ENCODE results near the gene AGAP5. TPM values are rescaled to one million over a fixed set of nuclear protein-coding genes. Genes with fewer than 3 reads are reported as not detected.

Gene AGAP5
- polyA plus RNA-seq, 1 donor: 14.6 TPM

DNA sequence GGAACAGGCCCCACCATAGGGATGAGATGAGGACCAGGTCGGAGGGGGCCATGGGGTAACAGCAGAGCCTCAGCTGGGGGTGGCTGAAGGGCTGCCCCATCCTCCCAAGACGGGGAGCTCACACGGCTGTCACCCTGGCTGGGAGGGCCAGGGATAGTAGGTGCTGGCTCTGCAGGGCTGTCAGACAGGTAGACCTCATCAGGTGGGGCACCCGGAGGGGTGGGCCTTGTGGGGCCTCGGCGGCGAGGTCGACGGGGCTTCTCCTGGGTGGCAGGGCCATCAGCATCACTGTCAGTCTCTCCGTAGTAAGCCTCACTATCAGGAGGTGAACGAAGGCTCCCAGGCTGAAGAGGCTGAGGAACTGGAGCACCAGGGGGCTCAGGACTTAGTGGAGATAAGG, 44.7 kb downstream of the AGAP5 start:
- DNase-seq: no peak

DNA sequence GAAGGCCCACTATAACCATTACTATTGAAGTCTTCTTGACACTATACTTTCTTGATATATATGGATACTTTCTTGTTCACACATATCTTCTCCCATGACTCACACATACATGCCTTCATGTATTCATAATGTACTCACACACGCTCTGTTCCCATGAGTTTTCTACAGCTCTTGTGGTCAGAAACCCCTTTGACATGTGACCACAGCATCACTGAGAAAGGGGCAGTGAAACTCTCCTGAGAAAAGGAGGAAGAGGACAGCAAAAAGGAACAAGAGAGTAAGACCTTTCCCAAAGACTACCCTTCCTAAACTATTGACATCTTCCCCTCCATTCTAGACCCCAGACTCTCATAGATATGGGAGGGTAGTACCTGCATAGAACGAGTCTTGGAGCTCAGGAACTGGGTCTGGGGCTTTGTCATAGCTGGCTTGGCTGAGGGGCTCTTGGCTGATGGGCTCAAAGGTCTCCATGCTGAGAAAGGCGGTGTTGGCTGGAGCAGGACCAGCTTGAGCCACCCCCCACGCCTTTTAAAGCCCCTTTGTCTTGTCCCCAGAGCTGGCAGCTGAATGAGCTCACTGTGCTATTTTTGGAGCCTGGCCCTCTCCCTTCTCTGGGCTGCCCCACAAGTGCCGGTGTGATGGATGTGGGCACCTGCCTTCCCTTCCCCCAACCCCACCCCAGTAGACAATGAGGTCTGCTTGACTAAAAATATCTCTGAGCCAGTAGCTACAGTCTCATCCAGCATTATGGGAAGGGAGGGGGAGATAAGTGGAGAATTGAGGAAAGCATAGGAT, 47.2 kb downstream of the AGAP5 start:
- no peak for DNase-seq

DNA sequence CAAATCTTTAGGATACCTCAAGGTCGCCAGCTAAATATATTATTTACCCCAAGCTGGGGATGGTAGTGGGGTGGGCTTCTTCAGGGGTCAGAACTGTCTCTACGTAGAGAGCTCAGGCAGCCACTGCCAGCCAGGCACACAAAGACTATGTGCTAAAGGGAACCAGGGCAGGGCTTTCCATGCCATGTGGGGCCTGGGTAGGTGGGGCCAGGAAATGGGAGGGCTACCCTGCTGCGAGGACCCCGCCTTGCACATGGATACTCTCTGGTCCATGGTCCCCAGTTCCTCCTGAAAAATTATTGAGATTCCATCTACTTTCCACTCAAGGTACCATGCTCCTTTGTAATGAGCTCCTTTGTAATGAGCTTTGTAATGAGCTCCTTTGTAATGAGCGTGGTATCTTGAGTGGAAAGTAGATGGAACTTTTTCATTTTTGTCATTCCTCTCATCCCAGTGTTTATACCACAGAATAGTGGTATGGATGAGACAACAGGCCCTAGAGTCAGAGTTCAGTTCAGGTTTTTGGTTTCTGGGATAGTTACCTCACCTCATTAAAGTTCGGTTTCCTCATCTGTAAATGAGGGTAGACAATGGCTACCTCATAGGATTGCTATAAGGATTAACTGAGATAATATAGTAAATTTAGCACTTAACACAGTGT, 47.9 kb downstream of the AGAP5 start:
- no peak for DNase-seq

DNA sequence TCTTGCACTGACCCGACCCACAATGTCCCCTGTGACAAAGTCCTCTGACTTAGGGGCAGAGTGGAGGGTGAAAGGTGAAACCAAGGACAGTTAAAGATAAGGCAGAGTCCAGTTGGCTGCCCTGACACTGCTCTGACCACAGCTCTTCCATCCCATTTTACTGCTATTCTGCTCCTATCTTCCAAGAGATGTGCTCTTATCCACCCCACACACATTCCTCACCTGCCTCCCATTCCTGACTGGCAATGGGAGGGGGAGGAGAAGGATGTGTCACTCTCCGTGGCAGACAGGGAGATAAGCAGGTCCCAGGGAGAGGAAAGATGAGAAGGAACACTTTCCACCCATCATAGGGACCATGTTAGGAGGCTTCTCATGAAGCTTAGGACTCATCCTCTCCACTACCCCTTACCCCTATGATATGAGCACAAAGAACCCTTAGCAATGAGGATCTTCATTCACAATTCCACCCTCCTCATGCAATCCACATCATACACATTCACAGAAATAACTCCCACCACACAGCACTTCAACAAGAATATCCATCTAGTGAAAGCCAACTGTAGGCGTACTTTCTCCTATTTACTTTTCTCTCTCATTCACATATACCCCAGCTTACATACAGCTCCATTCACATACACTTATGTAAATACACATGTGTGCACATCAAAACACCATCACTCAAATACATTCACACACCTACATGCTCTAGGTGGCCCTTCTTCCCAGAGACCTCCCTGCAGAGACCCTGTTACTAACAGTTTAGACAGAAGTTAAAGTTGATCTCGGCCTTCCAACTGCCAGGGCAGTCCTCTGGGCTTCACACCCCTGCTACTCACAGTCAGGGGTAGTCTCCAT, 48.7 kb downstream of the AGAP5 start:
- no peak for DNase-seq

DNA sequence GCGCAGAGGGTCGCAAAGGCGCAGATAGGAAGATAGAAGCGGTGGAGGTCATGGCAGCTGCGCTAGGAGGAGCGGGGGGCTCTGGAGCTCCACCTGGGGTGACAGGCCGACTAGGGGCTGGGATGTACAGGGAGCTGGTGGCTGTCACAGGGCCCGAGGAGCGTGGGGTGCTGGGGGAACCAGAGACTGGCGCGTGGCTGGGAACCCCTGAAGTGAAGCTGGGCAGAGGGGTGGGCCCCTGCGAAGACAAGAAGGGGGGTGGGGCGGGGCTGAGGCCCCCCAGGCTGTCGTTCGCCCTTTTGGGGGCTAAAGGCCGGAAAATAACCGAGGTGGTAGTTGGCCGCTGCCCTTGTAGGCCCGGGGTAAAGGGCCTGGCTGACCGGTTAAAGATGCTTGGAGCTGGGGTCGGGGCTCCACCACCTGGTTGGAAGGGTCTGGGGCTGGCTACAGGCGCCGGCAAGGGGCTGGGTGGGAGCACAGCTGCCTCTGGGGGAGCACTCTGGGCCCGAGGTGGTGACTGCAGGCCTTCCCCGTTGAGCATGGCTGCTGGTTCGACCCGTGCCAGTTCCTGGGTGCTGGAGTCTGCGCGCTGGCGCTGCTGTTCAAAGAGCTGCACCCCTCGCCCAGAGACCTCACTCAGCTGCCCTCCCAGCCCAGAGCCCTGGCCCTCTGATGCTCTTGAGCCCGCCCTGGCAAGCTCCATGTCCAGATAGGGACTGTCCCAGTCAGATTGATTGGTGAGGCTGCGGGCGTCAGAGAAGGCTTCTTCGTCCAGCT, 49.8 kb downstream of the AGAP5 start:
- no peak for DNase-seq

DNA sequence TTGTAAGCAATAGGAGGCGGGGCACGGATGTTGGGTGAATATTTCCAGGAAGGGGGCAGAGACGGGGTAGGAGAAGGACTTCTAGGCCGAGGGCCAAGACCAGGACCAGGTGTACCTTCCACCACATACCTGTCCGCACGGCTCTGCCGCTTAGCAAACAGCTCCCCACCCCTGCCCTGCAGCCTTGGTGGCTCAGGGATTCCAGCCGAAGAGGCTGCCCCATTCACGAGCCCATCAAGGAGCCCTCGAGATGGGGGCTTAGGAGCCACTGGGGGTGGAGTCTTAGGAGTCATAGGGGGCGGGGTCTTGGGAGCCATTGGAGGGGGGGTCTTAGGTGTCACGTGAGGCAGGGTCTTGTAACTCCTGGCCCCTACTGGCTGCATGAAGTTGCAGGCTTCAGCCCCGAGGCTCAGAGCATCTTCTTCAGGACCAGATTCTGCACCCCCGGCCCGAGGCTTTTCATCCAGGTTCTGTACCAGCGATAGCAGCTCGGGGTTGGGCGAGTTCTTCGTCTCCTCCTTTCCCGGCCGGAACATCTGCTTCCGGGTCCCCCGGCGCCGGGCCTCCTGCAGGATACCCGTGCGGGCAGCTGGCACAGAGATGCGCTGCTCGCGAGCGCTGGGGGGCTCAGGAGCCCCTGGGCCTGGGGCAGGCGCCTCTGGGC, 50.6 kb downstream of the AGAP5 start:
- DNase-seq: peak; percentile 57

DNA sequence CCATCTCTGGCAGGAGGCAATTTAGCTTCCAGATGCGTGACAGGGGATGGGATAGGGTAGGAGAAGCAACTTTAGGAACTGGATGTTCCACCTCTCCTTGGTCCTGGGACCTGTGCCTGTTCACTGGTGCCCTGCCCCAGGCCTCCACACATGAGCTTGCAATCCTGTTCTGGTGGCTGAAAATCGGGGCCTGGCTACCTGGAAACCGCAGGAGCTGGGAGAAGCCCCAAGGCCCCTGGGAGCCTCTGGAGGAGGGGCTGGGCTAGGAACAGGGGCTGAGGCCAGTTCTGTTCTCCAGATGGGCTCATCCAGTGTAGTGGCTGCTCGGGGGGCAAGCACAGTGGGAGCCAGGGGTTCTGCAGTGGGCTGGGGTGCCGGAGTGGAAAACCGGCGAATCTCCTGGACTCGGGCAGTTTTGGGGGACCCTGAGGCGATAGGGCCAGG, 51.3 kb downstream of the AGAP5 start:
- DNase-seq: no peak

DNA sequence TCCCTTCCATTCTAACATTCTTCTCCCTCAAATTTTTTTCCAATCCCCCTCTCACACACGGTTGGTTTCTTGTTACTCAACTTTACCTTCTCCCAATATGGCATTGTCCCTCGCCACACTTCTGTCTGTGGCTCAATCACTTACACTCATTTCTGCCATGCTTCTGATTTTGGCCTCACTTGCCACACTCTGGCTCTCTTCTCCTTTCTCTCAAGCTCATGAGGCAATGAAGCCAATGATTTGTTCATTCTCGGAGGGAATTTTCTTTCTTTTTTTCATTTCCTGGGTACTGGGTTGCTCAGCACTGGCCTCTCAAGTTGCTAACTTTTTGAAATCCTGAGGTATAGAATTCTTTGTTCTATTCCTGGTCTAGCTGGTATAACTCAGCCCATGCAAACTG, 52.7 kb downstream of the AGAP5 start:
- DNase-seq: no peak

DNA sequence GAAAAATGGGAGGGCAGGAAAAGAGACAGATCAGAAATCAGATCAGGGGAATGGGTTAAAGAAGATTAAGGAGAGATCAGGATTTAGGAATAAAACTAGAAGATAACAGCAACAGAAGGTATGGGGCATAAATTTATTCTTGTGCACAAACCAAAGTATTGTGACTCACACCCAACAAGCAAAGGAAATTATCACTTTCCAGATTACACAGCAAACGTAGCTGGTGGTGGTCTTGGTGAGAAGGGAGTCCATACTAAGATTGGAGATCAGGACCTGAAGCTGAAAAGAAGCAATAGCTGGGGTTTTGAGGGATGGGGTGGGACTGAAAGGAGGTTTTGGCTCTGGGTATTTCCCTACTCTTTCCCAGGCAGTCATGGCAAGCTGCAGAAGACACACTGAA, 53.1 kb downstream of the AGAP5 start:
- DNase-seq: no peak

DNA sequence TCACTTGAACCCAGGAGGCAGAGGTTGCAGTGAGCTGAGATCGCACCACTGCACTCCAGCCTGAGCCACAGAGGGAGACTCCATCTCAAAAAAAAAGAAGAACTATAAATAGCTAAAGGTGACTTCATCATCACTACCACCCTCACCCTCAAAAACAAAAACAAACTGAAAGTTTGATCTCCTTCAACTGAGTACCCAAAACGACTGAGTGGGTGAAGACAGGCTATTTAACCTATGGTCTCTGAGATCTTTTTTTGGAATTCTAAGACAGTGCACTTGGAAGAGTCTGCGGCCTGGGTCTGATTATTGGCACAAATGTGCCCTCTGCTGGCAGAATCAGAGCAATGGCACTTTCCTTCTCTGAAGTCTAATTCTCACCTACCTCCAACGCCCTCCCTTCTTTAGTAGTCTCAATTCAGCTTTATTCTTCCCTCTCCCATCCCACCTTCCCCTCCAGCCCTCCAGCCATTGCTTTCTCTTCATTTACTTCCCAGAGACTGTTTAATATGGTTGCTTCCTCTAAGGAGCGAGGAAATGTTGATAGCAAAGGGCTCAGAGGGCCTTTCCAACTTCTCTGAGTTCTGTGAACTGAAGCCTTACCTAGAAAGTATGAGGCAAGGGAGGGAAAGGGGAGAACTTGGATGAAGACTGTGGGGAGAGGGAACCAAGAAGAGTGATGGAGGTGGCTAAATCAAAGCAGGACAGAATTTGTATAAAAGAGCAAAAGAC, 53.7 kb downstream of the AGAP5 start:
- DNase-seq: peak; percentile 63

DNA sequence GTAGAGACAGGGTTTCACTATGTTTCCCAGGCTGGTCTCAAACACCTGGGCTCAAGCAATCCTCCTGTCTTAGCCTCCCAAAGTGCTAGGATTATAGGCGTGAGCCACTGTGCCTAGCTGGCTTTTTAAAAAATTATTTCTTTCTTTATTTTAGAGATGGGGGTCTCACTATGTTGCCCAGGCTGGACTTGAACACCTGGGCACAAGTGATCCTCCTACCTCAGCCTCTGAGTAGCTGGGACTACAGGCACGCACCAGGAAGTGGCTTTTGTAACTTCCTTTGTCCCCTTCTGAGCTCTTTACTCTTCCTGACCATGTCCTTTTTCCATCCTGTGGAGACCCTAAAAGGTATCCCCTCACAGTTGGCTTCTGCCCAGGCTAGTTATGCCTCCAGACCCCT, 54.5 kb downstream of the AGAP5 start:
- no peak for DNase-seq

DNA sequence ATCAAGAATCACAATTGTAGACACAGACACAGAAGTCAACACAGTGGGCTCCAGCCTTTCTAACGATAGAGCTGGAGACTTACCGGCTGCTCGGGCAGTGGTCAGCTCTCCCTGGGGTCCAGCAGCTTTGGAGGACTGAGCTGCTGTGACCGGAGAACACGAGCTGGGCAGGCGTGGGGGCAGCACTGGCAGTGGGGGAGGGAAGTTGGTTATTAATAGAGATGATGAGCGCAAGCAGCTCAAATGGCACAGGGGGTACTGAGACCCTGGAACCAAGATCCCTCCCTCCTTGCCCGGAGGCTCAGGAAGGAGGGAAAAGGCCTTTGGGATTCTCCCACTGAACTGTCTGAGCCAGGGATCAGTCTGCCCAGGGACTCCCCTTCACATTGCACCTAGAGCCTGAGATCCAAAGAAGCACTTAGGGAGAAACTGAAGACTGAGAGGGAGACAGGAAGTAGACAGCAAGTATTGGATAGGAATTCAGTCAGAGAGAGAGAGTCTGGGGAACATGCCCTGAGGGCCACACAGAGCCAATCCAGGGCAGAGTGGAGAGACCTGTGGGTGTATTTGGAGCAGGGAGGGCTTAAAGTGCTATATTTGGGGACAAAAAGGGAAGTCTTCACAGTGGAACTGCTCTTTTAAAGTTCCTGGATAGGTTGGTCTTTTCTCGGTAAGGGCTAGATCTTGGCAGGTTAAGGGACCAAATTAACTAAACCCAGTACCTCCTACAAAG, 56.4 kb downstream of the AGAP5 start, which contains the start of gene MYOZ1:
MYOZ1 (minus strand) TSS at position 147 of the 733 bp plus-strand sequence. CDS start 1,457 bp downstream, outside the sequence.
- no peak for DNase-seq

DNA sequence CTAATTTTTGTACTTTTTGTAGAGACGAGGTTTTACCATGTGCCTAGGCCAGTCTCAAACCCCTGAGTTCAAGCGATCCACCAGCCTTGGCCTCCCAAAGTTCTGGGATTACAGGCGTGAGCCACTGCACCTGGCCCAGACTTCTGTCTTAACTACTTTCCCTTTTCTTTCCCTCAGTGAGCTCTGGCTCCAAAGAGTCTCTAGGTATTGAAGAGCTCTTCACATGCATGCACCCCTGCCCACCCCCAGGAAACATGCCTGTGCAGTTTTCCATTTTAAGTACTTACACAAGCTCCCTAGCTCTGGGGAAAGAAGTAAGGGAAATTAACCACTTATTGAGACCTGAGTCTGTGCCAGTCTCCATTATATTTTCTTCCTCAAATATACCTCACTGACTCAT, 58.6 kb downstream of the AGAP5 start:
- DNase-seq: no peak

DNA sequence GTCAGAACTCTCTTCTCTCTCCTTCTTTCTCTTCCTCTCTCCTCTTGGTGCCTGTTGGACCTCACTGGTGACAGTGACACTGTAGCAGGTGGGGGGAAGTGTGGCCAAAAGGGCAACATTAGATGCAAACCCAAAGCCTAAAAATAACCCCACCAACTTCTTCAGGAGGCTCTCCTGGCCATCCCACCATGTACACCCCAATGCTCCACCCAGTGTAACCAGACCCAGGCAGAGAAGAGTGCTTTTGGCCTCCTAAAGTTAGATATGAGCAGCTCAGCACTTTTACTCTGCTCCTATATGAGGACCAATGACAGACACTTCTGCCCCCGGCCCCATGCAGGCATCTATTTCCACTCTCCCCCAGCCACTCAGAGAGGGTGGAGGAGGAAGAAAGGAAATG, 62.1 kb downstream of the AGAP5 start:
- DNase-seq: no peak

DNA sequence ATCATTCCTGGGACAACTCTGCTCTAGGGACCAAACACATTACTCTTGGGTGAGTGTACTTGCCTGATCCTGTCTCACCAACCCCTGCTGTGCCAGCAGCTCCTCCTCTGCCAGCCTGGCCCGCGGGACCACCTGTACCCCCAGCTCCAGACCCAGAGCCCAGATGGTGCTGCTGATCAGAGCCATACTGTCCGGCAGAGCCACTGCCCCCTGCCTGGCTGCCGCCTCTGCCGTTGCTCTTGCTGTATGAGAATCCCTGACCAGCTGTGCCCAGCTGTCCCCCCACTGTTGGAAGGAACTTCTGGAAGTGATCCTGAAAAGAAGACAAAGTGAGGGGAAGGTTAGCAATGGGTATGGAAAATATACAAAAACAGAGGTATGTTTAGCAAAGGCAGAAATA, 63.5 kb downstream of the AGAP5 start:
- DNase-seq: no peak

DNA sequence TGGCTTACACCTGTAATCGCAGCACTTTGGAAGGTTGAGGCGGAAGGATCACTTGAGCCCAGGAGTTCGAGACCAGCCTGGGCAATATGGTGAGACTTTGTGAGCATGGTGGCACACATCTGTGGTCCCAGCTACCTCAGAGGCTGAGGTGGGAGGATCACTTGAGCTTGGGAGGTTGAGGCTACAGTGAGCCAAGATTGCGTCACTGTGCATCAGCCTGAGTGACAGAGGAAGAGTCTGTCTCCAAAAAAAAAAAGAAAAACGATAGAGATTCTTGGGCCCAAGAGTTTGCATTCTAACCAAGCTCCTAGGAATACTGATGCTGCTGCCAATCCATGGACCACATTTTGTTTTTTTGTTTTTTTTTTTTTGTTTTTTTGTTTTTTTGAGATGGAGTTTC, 68.7 kb downstream of the AGAP5 start:
- DNase-seq: no peak

DNA sequence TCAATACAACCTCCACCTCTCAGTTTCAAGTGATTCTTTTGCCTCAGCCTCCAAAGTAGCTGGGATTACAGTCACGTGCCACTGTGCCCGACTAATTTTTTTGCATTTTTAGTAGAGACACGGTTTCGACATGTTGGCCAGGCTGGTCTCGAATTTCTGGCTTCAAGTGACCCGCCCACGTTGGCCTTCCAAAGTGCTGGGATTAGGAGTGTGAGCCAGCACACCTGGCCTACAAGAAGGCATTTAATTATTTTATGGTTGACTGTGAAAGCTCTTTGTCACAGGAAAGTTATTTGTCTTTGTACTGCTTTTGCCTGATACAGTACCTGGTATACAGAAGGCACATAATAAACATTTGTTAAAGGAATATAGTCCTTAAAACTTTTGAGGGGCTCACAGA, 69.5 kb downstream of the AGAP5 start:
- no peak for DNase-seq

DNA sequence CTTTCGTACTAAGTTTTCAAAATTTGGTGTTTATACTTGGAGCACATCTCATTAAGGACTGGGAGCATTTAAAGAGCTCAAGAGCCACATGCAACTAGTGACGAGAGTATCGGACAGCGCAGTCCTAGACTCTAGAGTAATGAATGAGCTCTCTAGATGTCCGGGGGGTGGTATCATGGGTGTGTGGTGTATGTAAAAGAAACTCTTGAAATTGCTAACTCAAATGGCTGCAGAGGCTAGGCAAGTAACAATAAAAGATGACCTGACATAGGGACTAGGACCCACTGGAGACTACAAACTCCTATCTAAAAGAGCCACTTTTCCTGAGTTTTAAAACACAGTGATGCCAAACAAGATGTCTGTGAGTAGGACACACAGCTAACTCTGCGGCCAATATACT, 70.6 kb downstream of the AGAP5 start:
- no peak for DNase-seq

DNA sequence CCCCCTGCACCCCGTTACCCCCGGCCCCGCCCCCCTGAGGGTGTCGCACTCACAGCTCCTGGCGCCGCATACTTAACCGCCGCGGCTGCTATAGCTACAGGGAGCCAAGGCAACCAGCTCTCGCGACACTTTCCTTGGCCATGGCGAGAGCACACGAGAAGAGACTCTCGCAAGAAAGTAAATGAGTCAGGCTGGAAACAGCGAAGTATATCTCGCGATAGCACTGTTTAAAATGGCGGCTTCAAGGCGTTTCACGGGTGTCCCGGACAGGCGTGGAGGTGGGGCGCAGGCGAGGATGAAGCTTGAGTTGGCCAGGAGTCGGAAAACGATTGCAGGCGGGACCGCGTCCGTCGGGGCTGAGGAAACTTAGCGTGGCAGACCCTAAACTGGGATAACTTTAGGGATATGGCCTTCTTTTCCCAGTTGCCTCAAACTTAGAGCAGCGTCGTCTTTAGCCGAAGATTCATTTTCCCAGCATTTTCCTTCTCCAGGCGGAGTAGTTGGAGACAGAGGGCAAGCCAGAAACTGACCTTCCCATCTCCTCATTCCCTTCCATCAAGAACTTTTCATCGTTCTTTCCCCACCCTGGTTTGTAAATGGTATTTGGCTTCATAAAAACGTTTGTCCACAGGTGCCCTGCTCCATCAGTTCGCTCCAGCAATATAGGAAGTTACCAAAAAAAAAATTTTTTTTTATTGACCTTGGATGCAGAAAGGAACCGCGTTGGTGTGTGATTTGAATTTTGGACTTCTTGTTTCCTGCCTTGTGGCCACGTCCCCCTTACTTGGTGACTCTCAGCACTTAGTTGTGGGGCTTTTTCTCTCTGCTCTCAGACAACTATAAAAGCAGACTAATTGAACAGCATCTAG, 71.8 kb downstream of the AGAP5 start:
- DNase-seq: peak; percentile 98
